GM18498 (cell line): Measurements from ENCODE around the gene SNX21.
A peak's percentile ranks its signal among the peaks of the same experiment; 100 is the strongest.
"Not testable (repeated sequence)": the region's sequence is repeated elsewhere in the genome, so short reads cannot be mapped to it uniquely, and the experiment has no call there.

Experiments used
- ATAC-seq: cut with Tn5 transposase; IDR thresholded peaks from one replicate; pipeline ENCODE4 v1.9.1; 2021; ENCODE audit warnings: mild to moderate bottlenecking, moderate library complexity; ENCODE audit not compliant: unreplicated experiment

Gene SNX21

DNA sequence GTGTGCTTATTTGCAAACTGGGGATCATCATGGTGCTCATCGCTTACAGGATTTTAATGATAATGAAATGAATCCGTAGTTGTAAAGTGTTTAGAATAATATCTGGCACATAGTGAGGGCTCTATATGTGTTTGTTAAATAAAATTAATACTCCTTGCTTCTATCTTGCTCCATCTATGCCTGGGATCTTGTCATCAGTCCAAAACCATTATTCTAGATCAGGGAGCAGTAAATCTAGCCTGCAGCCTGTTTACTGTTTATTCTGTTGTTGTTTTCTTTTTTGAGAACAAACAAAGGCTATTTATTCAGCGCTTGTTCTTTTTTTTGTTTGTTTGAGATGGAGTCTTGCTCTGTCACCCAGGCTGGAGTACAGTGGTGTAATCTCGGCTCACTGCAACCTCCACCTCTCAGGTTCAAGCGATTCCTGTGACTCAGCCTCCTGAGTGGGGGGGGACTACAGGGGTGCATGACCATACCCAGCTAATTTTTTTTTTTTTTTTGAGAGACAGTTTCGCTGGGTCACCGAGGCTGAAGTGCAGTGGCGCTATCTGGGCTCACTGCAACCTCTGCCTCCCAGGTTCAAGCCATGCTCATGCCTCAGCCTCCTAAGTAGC, 15.5 kb downstream of the SNX21 start:
- no peak for ATAC-seq

DNA sequence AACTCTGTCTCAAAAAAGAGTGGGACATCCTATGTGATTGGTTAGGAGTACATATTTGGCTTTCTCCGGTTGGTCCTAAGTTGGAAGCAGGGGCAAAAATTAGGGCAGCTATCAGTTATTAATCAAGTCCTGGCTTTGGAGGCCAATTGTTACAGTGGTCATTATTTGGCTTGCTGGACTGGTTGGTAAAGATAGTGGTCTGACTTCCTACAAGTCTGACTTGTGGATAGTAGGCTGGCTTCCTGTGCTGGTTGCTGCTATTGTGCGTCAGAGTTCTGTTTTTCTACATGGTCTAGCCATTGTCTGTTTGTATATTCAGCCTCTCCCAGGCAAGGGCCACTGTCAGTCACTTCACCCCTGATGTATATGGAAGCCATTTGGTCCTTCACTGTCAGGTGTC, 16.6 kb downstream of the SNX21 start:
- ATAC-seq, result no peak

DNA sequence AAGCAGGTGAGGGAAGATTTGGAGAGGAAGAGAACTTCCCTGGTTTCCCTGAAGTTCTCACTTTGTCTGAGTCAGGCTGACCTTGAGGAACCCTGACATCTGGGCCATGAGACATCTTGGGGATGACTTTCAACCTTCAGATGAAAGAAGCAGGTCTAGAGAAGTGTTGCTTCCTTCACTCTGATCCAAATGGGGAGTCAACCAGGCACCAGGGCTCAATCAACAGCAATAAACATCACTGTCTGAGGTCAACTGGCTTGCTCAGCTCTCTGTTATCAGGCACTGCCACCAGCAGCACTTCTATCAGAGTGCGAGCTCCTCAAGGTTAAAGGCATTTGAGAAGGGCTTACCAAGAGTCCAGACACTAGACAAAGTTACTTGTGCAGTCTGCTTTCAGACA, 17.3 kb downstream of the SNX21 start:
- ATAC-seq, result no peak

DNA sequence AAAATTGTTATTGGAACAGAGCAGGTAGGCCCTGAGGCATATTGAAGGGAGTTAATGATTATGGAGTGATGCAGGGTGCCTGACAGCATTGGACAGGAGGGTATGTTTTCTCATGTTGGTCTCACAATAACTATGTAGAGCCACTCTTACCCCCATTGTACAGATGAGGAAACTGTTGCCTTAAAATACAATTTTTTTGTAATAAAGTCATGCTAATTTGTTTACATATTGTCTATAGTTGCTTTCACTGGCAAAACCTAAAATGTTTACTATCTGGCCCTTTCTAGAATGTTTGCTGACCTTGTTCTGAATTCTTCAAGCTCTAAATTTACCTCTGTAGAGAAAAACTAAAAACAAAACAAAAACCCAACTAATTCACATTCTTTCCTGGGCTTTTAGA, 17.9 kb downstream of the SNX21 start:
- ATAC-seq, result no peak

DNA sequence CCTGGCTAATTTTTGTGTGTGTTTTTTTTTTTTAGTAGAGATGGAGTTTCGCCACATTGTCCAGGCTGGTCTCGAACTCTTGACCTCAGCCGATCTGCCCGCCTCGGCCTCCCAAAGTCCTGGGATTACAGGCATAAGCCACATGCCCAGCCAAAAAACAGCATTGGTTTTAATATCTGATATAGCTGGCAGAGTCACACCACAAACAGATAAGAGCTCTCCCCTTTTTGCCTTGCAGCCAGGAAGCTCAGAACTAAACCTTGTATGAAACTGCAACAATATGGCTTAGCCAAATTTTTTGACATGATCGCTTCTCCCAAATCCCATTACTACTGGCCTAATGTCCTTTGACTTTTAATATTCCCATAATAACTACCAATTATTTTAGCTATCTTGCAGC, 18.7 kb downstream of the SNX21 start:
- ATAC-seq, result no peak

DNA sequence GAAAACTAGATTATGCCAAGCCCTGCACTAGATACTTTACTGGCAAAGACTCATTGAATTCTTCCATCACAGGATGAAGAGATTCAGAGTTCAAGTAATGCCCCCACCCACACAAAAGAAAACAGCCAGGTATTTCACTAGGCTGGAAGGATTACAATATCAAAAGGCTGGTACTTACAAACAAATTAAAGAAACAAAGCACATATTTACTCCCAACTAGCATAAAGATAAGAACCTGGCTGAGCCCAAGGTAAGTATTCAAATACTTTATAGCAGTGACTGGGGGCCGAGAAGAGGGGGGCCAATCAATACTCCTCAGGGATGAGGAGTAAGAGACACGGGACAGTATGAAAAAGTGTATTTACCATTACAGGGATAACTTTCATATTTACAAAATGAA, 19.9 kb downstream of the SNX21 start:
- ATAC-seq, result no peak

DNA sequence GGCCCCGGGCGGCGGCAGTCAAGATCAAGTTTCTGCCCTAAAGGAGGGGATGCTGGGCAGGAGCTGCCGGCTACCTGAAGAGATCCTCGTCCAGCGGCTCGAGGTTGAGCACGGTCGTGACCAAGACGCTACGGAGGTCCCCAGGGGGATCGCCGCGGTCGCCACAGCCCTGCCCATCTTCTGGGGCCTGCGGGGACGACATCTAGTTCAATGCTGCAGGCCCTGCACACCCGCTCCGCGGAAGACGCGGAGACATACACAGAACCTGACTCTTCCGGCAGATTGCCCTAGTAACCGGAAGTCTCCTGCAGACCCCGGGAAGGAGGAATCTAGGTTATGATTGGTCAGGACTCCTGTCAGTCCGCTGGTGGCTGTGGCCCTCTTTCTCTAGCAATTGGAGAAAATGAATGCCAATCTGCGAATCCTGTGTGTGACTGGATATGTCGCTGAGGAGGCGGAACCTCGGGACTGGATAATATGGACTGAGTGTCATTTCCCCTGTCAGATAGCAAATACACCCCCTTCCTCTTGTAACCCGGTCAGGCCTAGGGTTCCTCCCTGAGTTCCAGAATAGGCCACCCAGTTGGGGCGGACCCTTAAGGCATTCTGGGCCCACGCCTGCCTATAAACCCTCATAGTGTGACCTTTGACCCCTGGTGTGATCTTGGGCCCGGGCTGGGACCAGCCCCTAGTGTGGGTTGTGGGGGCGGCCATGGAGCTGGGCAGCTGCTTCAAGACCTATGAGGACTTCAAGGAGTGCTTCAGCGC, 23.7 kb downstream of the SNX21 start, which contains the start of the genes ACOT8 and ZSWIM3:
ACOT8 (minus strand) TSS at position 279 of the 768 bp plus-strand sequence; CDS start at position 202, 77 bp downstream.
ZSWIM3 (plus strand) TSS at position 501 of the 768 bp plus-strand sequence; CDS start at position 713, 212 bp downstream.
- peak; percentile 96 for ATAC-seq

DNA sequence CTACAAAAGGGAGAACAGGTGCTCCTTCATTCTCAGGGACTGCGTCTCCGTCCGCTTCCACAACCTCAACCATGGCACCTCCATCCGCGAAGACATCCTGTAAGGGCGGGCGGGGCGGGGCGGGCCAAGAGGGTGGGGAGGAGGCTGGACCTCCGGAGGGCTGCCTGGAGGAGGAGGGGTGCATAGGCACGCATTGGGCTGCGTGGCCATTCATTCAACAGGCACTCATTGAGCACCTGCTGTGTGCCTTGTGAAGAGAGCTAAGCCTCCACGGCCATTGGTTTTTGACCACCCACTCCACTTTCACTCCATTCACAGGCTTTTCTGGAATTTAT, 24.2 kb downstream of the SNX21 start:
- ATAC-seq, result peak; percentile 25

DNA sequence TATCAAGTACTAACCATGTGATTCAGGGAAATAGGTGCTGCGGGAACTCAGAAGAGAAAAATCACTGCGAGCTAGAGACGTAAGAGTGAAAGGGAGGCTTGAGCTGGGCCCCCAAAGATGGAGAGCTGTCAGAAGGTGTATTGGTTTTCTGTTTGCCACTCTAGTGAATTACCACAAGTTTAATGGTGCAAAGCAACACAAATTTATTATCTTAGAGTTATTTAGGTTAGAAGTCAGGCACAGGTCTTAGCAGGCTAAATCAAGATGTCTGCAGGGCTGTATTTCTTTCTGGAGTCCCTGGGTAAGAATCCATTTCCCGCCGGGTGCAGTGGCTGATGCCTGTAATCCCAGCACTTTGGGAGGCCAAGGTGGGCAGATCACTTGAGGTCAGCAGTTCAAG, 26.3 kb downstream of the SNX21 start:
- no peak for ATAC-seq

DNA sequence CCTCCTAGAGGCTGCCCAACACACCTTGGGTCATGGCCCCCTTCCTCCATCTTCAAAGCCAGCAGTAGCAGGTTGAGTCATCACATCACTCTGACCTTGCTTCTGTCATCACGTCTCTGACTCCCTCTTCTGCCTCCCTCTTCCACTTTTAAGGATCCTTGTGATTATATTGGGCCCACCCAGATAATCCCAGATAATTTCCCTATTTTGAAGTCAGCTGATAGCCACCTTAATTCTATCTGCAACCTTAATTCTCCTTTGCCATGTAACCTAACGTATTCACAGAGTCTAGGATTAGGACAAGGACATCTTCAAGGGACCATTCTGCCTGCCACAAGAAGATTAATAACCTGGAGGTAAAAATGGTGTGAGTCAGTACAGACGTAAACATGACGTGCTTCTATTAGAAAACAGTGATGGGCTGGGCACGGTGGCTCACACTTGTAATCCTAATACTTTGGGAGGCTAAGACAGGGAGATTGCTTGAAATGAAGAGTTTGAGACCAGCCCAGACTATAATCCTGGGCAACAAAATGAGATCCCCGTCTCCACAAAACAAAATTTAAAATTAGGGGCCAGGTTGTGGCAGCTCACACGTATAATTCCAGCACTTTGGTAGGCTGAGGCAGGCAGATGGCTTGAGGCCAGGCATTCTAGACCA, 27.1 kb downstream of the SNX21 start:
- ATAC-seq, result no peak

DNA sequence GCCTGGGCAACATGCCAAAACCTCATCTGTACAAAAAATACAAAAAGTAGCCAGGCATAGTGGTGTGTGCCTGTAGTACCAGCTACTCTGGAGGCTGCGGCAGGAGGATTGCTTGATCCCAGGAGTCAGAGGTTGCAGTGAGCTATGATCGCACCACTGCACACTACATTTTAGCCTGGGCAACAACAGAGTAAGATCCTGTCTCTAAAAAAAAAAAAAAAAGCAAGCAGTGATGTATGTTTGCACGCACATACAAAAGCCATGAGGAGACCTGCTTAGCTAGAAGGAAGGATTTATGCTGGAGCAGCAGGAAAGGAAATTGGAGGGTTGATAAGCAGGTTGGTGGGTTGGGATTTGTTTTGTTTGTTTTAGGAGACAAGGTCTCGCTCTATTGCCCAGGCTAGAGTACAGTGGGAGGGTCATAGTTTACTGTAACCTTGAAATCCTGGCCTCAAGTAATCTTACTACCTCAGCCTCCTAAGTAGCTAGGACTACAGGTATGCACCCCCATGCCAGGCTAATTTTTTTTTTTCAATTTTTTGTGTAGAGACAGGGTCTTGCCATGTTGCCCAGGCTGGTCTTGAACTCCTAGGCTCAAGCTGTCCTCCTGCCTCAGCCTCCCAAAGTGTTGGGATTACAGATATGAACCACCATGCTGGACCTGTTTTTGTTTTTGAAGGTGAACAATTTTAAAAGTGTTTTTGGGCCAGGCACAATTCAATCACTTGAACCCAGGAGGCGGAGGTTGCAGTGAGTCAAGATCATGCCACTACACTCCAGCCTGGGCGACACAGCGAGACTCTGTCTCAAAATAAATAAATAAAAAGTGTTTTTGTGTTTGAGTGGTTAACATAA, 27.8 kb downstream of the SNX21 start:
- ATAC-seq, result no peak

DNA sequence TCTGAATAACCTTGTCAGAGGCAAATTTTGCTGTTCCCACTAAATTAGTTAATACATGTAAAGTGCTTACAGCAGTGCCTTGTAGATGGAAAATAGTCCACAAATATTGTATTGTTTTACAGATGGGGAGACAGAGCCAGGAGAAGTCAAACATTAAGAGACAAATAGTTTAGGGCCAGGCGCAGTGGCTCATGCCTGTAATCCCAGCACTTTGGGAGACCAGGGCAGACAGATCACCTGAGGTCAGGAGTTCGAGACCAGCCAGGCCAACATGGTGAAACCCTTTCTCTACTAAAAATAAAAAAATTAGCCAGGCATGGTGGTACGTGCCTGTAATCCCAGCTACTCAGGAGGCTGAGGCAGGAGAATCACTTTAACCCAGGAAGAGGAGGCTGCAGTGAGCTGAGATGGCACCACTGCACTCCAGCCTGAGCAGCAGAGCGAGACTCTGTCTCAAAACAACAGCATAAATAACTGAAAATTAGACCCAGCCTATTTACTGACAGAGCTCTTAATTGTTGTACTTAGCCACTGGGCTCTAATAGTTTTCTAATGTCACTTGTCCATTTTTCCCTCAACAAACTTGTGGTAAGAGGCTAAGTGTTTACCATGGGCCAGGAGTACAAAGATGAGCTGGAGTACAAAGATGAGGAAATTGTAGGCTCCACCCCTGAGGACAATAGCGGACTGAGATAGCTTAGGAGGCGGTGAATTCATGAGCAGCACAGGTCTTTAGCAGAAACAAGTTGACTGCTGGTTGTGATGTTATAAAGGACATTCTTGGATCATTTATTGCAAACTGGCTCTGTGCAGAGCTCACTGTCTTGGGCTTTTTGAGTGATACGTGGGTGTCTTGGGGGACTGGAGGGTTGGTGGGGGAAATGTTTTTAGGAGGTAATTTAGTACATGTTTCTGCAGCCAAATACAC, 30.2 kb downstream of the SNX21 start:
- no peak for ATAC-seq

DNA sequence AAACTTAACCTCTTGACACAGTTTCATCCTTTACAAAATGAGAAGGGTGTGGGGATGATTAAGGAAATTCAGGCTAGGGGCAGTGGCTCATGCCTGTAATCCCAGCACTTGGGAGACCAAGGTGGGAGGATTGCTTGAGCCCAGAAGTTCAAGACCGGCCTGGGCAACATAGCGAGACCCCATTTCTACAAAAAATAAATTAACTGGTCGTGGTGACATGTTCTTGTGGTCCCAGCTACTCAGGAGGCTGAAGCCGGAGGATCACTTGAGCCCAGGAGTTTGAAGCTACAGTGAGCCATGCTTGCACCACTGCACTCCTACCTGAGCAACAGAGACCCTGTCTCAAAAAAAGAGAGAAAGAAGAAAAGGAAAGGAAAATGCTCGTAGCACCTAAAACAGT, 32.9 kb downstream of the SNX21 start:
- no peak for ATAC-seq

DNA sequence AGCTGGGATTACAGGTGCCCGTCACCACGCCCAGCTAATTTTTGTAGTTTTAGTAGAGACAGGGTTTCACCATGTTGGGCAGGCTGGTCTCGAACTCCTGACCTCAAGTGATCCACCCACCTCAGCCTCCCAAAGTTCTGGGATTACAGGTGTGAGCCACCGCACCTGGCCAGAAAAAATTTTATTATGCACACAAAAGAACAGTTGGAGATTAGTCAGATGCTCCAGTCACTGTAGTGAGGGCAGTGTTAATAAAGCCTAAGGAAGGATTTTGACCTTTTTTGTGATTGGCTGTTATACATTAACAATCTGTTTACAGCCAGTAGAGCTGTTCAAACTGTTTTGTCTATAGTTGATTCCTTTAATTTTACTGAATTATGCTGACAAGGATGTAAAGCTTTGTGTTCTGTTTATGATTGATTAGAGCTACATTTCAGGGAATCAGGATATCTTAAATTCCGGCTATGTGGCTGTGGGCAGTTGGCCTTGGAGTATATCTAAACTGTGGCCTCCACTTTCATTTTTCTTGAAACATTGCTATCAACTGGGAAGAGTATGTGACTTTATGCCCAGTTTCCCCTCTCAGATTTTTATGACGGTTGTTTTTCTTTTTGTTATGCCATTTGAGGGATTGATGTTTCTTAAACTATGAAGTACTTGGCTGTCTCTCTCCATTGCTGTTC, 33.7 kb downstream of the SNX21 start:
- no peak for ATAC-seq

DNA sequence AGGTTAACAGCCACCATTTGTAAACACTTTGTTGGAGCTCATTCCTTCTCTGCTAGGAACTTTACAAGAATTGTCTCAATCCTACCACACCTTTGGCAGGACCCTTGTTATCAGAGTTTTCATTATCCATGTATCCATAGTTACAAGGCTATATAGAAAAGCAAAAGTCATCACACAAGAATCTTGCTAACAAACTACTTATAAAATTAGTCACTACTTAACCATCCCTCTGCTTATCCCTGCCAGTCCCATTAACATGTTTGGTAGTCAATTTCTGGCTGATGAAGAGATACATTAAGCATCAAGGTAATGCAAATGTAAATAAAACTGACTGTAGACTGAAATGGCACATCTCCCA, 34.2 kb downstream of the SNX21 start:
- ATAC-seq, result no peak

DNA sequence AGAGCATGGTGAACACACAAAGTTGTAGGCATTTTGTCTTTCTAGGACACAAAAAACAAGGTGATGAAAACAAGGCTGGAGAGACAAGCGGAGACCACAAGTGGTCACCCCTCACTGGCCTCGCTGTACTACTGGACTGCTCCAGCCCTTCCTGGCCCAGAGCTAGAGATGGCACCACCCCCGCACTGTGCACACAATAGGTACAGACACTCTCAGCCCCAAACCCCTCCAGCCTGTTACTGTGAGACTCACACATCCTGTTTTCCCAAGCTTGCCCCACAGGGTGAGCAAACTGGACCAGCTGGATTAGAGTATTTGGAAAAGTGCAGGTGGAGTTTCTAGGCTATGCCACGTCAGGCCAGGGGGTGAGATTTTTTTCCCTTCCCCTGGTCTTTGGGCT, 39.0 kb downstream of the SNX21 start:
- ATAC-seq, result no peak

DNA sequence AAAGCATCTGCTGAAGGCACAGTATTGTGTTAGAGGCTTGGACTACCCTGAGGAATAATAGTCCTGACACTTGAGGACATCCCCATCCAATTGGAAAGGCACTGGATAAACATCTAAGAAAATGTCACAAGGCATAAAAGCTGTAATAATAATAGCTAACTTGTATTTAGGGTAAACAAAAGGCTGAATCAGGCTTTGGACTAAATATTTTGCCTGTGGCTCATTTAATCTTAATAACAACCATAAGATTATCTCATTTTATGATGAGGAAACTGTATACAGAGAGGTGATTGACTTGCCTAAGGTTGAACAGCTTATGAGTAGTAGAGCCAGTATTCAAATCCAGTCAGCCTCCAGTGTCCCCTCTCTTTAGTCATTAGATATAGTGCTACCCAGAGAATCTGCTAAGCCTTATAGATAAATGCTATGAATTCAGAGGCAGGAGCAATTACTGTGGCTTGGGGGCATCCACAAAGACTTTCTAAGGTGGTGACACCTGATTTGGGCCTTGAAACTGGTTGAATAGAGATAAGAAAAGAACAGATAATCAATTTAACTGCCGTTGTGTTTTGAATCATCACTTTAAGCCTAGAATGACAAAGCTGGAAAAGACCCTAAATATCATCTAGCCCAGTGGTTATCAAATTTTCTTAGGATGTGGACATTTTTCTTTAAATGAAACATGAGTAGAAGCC, 40.0 kb downstream of the SNX21 start:
- ATAC-seq, result no peak

DNA sequence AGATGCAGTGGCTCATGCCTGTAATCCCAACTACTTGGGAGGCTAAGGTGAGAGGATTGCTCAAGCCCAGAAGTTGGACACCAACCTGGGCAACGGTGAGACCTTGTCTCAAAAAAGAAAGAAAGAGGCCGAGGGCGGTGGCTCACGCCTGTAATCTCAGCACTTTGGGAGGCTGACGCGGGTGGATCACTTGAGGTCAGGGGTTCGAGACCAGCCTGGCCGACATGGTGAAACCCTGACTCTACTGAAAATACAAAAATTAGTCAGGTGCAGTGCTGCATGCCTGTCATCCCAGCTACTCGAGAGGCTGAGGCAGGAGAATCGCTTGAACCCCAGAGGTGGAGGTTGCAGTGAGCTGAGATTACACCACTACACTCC, 40.5 kb downstream of the SNX21 start:
- ATAC-seq, result not testable (repeated sequence)

DNA sequence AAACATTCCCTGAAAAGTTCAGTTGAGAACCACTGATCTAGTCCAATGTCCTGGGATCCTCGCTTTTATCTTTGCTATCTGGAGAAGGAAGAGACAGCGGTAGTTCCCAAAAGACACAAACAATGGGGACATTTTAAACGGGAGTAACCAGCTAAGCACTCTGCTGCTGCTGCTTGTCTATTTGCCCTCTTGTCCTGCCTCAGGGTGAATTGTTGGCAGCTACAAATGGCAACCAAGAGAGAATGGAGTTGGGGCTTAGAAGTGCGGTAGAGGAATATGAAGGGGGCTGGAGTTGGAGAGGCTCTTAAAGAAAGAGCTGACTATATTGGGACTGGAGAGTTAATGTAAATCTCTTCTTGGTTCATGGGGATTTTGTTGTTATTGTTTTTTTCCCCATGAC, 41.0 kb downstream of the SNX21 start:
- ATAC-seq, result no peak
